WERI-Rb-1 (cell line): ENCODE results near the gene HDAC4.

Experiments
- DNase-seq: peaks from one replicate; pipeline ENCODE4 v3.0.0-alpha.2; 2020
- H3K27ac ChIP-seq: fragments of 250-450 bp; sonication (Bioruptor Pico); 2 replicates; pipeline ENCODE4 v1.5.1; 2020; ENCODE audit warnings: mild to moderate bottlenecking, moderate library complexity
- H3K27me3 ChIP-seq: fragments of 250-450 bp; sonication (Bioruptor Pico); 2 replicates; pipeline ENCODE4 v1.5.1; 2021; ENCODE audit warnings: mild to moderate bottlenecking, low read depth, moderate library complexity; ENCODE audit not compliant: insufficient read depth, severe bottlenecking
- H3K36me3 ChIP-seq: fragments of 250-450 bp; sonication (Bioruptor Pico); 2 replicates; pipeline ENCODE4 v1.5.1; 2020; ENCODE audit warnings: mild to moderate bottlenecking, moderate library complexity
- H3K4me3 ChIP-seq: 2 replicates; pipeline ENCODE4 v1.5.1; 2011; ENCODE audit warnings: low read depth, mild to moderate bottlenecking, control low read depth, low read length
- H3K9me3 ChIP-seq: fragments of 250-450 bp; sonication (Bioruptor Pico); 2 replicates; pipeline ENCODE4 v1.5.1; 2021; ENCODE audit warnings: mild to moderate bottlenecking, moderate library complexity; ENCODE audit not compliant: severe bottlenecking
- TF ChIP-seq, protein P1 (sequence below): IDR thresholded peaks from 2 replicates; pipeline ENCODE4 v1.5.1; 2011; ENCODE audit warnings: low read depth, mild to moderate bottlenecking, control low read depth, inconsistent platforms, low read length

Gene HDAC4

GRCh38 chr2:239438995-239439753, 38.4 kb upstream of the HDAC4 start:
- Histone ChIP-seq H3K4me3 (no peak overlapping the region), H3K27ac (no peak overlapping the region), H3K9me3 (peaks cover 6% of the 10 kb centered on the region), H3K36me3 (no peaks in the 10 kb centered on the region), H3K27me3 (peaks cover 99% of the 10 kb centered on the region)
- TF ChIP-seq, protein P1, sequence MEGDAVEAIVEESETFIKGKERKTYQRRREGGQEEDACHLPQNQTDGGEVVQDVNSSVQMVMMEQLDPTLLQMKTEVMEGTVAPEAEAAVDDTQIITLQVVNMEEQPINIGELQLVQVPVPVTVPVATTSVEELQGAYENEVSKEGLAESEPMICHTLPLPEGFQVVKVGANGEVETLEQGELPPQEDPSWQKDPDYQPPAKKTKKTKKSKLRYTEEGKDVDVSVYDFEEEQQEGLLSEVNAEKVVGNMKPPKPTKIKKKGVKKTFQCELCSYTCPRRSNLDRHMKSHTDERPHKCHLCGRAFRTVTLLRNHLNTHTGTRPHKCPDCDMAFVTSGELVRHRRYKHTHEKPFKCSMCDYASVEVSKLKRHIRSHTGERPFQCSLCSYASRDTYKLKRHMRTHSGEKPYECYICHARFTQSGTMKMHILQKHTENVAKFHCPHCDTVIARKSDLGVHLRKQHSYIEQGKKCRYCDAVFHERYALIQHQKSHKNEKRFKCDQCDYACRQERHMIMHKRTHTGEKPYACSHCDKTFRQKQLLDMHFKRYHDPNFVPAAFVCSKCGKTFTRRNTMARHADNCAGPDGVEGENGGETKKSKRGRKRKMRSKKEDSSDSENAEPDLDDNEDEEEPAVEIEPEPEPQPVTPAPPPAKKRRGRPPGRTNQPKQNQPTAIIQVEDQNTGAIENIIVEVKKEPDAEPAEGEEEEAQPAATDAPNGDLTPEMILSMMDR, result no peak
- DNase-seq, result no peak

GRCh38 chr2:239438368-239438767, 37.5 kb upstream of the HDAC4 start:
- TF ChIP-seq, protein P1, result no peak
- no peaks in the 10 kb centered on the region for H3K36me3 ChIP-seq
- no peak overlapping the region for H3K4me3 ChIP-seq
- peaks cover 99% of the 10 kb centered on the region for H3K27me3 ChIP-seq
- peaks cover 8% of the 10 kb centered on the region for H3K9me3 ChIP-seq
- no peak for DNase-seq
- no peak overlapping the region for H3K27ac ChIP-seq

DNA sequence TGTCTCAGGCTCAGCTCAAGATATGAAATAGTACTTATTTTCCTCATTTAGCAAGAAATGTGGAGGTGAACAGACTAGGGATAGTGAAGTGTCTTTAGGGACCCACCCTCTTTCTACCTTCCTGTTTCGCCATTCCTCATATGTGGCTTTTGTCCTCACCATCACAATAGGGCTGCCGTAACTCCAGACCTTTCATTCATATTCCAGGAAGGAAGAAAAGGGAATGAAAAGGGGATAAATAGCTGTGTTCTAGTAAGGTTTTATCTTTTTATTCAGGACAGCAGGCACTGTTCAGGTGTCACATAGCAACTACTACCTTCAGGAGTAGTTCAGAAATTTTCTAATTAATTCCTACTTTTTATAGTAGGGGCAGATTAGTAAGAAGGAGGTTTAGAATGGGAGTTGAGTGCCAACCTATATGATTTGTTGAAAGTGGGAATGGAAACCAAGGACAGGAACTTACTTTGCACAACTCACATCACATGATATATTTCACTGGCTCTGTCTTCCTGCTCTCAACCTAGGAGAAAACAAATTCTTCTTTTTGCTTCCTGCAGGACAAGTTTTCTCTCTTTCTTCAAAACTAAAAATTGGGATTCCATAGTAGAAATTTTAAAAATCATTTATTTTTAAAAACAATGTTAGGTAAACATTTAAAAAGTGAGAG, 36.0 kb upstream of the HDAC4 start:
- TF ChIP-seq, protein P1, result no peak
- H3K27me3 ChIP-seq, result peaks cover 100% of the 10 kb centered on the region
- no peak overlapping the region for H3K27ac ChIP-seq
- H3K4me3 ChIP-seq, result no peak overlapping the region
- H3K9me3 ChIP-seq, result peaks cover 5% of the 10 kb centered on the region
- H3K36me3 ChIP-seq, result no peaks in the 10 kb centered on the region
- DNase-seq, result no peak

DNA sequence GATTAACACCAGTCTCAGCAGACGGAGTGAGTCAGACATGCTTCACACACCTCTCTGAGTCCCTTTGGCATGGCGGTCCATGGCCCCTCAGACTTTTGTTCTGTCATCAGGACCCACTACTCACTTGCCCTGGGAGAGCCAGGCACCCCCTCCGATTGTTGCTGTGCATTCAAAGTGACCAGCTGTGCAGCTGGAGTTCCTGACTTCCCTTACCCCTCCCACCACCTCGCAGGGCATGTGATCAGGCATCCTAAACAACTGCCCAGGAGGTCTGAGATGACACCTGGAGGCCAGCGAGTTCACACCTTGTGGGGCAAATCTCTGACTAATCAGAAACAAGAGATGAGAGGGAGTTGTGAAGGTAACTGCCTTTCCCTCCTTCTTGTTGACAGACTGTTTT, 35.3 kb upstream of the HDAC4 start:
- Histone ChIP-seq H3K27me3 (peaks cover 100% of the 10 kb centered on the region), H3K4me3 (no peak overlapping the region), H3K36me3 (no peaks in the 10 kb centered on the region), H3K9me3 (peaks cover 5% of the 10 kb centered on the region), H3K27ac (no peak overlapping the region)
- TF ChIP-seq, protein P1, result no peak
- DNase-seq, result no peak

GRCh38 chr2:239433777-239434403, 33.1 kb upstream of the HDAC4 start:
- Histone ChIP-seq H3K4me3 (no peak overlapping the region), H3K27ac (no peak overlapping the region), H3K27me3 (peaks cover 96% of the 10 kb centered on the region), H3K9me3 (peaks cover 5% of the 10 kb centered on the region), H3K36me3 (no peaks in the 10 kb centered on the region)
- DNase-seq, result no peak
- TF ChIP-seq, protein P1, result no peak
